GM12878 (cell line): ENCODE measurements around the gene IL34. TPM values are rescaled to one million over a fixed set of nuclear protein-coding genes. Genes with fewer than 3 reads are reported as not detected.

ENCODE experiments used
- EZH2 ChIP-seq: IDR thresholded peaks from 2 replicates; pipeline ENCODE4 v1.6.1; 2012; ENCODE audit warnings: low read depth, mild to moderate bottlenecking, control low read depth, inconsistent platforms, low read length, borderline replicate concordance; ENCODE audit not compliant: control insufficient read depth
- JUND ChIP-seq: IDR thresholded peaks from 2 replicates; pipeline ENCODE4 v1.6.1; 2012; ENCODE audit warnings: low read depth, mild to moderate bottlenecking, low read length, improper control_type of control experiment, moderate library complexity
- MTA3 ChIP-seq: IDR thresholded peaks from 2 replicates; pipeline ENCODE4 v1.6.1; 2012; ENCODE audit warnings: low read length, inconsistent platforms, borderline replicate concordance
- NFIC ChIP-seq: IDR thresholded peaks from 2 replicates; pipeline ENCODE4 v1.6.1; 2012; ENCODE audit warnings: low read depth, mild to moderate bottlenecking, inconsistent platforms, low read length, moderate library complexity
- NR2C1 ChIP-seq: fragments of 450-650 bp; IDR thresholded peaks from 2 replicates; pipeline ENCODE4 v1.6.1; 2017; ENCODE audit warnings: antibody characterized with exemption, mild to moderate bottlenecking, moderate library complexity
- RAD51 ChIP-seq: fragments of 450-650 bp; IDR thresholded peaks from 2 replicates; pipeline ENCODE4 v1.6.1; 2016; ENCODE audit warnings: moderate library complexity, mild to moderate bottlenecking, inconsistent platforms
- RUNX3 ChIP-seq: IDR thresholded peaks from 2 replicates; pipeline ENCODE4 v1.6.1; 2012; ENCODE audit warnings: low read length, inconsistent platforms
- TAF1 ChIP-seq: IDR thresholded peaks from 2 replicates; pipeline ENCODE4 v1.6.1; 2011; ENCODE audit warnings: mild to moderate bottlenecking, low read depth, low read length, borderline replicate concordance
- polyA plus RNA-seq, 11 experiments: library from polyadenylated mRNA; depleted of rRNA in 4 of 11; unstranded in 6 of 11; stranded (reverse) in 5 of 11; fragments of >200 nt; fragmentation: Nextera tagmentation in 4 of 11; fragmentation: Illumina TruSeq in 1 of 11; extraction: Ambion mirVana in 4 of 11; extraction: Trizol in 1 of 11; gene quantifications; 1 replicate in 1 of 11; 2 replicates in 10 of 11; pipeline versions ENCODE4 v1.2.1 to v1.2.3, GENCODE V29; 2011 to 2016; ENCODE audit warnings: inconsistent platforms in 2 of 11, missing spikeins in 2 of 11, low read depth in 1 of 11
- total RNA-seq, 4 experiments: library from RNA; depleted of rRNA in 3 of 4; stranded (reverse); fragments of >200 nt in 3 of 4; fragmentation: Illumina TruSeq in 1 of 4; extraction: Trizol in 1 of 4; gene quantifications; 2 replicates each; pipeline versions ENCODE4 v1.2.1 to v1.2.3, GENCODE V29; 2013 to 2021
- TF ChIP-seq, protein P1 (sequence below): fragments of 150-350 bp; IDR thresholded peaks from 2 replicates; pipeline ENCODE4 v1.6.1; 2016; ENCODE audit warnings: low read depth, low read length
- TF ChIP-seq, protein P2 (sequence below), 3 experiments: IDR thresholded peaks in 2 of 3; conservative IDR thresholded peaks in 1 of 3; 2 replicates each; pipeline ENCODE4 v1.5.1; 2011; ENCODE audit warnings: low read depth in 3 of 3, low read length in 3 of 3, mild to moderate bottlenecking in 3 of 3, control low read depth in 2 of 3, moderate library complexity in 2 of 3, inconsistent platforms in 1 of 3, mixed read lengths in 1 of 3; ENCODE audit not compliant: control insufficient read depth in 2 of 3, insufficient read depth in 1 of 3; ENCODE audit errors: extremely low read depth in 1 of 3

The IL34 gene
- total and polyA plus RNA-seq, 10 of the 15 experiments (the other 5 are each of a cell fraction or from before 2014, with no cell fraction given), result 0.27 to 0.40 TPM; not detected in 8

- TF ChIP-seq, protein P1, sequence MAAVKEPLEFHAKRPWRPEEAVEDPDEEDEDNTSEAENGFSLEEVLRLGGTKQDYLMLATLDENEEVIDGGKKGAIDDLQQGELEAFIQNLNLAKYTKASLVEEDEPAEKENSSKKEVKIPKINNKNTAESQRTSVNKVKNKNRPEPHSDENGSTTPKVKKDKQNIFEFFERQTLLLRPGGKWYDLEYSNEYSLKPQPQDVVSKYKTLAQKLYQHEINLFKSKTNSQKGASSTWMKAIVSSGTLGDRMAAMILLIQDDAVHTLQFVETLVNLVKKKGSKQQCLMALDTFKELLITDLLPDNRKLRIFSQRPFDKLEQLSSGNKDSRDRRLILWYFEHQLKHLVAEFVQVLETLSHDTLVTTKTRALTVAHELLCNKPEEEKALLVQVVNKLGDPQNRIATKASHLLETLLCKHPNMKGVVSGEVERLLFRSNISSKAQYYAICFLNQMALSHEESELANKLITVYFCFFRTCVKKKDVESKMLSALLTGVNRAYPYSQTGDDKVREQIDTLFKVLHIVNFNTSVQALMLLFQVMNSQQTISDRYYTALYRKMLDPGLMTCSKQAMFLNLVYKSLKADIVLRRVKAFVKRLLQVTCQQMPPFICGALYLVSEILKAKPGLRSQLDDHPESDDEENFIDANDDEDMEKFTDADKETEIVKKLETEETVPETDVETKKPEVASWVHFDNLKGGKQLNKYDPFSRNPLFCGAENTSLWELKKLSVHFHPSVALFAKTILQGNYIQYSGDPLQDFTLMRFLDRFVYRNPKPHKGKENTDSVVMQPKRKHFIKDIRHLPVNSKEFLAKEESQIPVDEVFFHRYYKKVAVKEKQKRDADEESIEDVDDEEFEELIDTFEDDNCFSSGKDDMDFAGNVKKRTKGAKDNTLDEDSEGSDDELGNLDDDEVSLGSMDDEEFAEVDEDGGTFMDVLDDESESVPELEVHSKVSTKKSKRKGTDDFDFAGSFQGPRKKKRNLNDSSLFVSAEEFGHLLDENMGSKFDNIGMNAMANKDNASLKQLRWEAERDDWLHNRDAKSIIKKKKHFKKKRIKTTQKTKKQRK, result no peak
- TF ChIP-seq JUND (no peak), EZH2 (no peak), NFIC (no peak), MTA3 (no peak), TAF1 (no peak), RAD51 (no peak), RUNX3 (no peak), NR2C1 (no peak)
- TF ChIP-seq, protein P2, sequence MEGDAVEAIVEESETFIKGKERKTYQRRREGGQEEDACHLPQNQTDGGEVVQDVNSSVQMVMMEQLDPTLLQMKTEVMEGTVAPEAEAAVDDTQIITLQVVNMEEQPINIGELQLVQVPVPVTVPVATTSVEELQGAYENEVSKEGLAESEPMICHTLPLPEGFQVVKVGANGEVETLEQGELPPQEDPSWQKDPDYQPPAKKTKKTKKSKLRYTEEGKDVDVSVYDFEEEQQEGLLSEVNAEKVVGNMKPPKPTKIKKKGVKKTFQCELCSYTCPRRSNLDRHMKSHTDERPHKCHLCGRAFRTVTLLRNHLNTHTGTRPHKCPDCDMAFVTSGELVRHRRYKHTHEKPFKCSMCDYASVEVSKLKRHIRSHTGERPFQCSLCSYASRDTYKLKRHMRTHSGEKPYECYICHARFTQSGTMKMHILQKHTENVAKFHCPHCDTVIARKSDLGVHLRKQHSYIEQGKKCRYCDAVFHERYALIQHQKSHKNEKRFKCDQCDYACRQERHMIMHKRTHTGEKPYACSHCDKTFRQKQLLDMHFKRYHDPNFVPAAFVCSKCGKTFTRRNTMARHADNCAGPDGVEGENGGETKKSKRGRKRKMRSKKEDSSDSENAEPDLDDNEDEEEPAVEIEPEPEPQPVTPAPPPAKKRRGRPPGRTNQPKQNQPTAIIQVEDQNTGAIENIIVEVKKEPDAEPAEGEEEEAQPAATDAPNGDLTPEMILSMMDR (IDR thresholded peaks at IDR 0.05 in 2 of 3, conservative IDR thresholded peaks at IDR 0.05 in 1 of 3; ENCODE audit: control insufficient read depth in 2 of 3, extremely low read depth in 1 of 3, insufficient read depth in 1 of 3, low read depth in 3 of 3, low read length in 3 of 3), result no peak
These were observed 13.8 kb downstream of the IL34 start (continued) for GRCh38 chr16:70659953-70660671.
